Fibroblast of pulmonary artery (primary cell): ENCODE results near the gene FNDC4.
"Not testable (repeated sequence)": the region's sequence is repeated elsewhere in the genome, so short reads cannot be mapped to it uniquely, and the experiment has no call there.

ENCODE experiments used
- DNase-seq: peaks from one replicate; pipeline ENCODE4 v3.0.0-alpha.2; 2010; ENCODE audit warnings: low read depth
- H3K4me3 ChIP-seq: replicated peaks from 2 replicates; pipeline ENCODE4 v1.5.1; 2011; ENCODE audit warnings: low read depth, mild to moderate bottlenecking, control low read depth, low read length, moderate library complexity
- CTCF ChIP-seq: IDR thresholded peaks from 2 replicates; pipeline ENCODE4 v1.5.1; 2011; ENCODE audit warnings: mild to moderate bottlenecking, control low read depth, low read length, inconsistent platforms; ENCODE audit errors: missing control alignments

Gene FNDC4

GRCh38 chr2:27494944-27495554, at the start of gene FNDC4:
FNDC4 (minus strand) TSS chr2:27495200; CDS start chr2:27494679, 521 bp downstream.
- no peak for TF ChIP-seq CTCF
- H3K4me3 ChIP-seq, result peak within 1 kb of the TSS; percentile 69
- no peak for DNase-seq

- DNase-seq, result no peak
- TF ChIP-seq CTCF, result no peak
Observed at GRCh38 chr2:27544143-27544821, 49.3 kb upstream of the FNDC4 start.

GRCh38 chr2:27539649-27540048, 44.6 kb upstream of the FNDC4 start:
- H3K4me3 ChIP-seq, DNase-seq: not testable (repeated sequence)

More at GRCh38 chr2:27544143-27544821, 49.3 kb upstream of the FNDC4 start:
- H3K4me3 ChIP-seq, result no peak overlapping the region

- H3K4me3 ChIP-seq, DNase-seq: not testable (repeated sequence)
Observed at GRCh38 chr2:27538839-27539450, 43.9 kb upstream of the FNDC4 start.

GRCh38 chr2:27537287-27537686, 42.3 kb upstream of the FNDC4 start:
- no peak for TF ChIP-seq CTCF
- no peak for DNase-seq
- H3K4me3 ChIP-seq, result no peak overlapping the region

GRCh38 chr2:27531983-27532382, 37.0 kb upstream of the FNDC4 start:
- DNase-seq, result no peak
- TF ChIP-seq CTCF, result no peak
- no peak overlapping the region for H3K4me3 ChIP-seq

GRCh38 chr2:27527182-27527581, 32.2 kb upstream of the FNDC4 start:
- DNase-seq, result peak; percentile 13
- no peak overlapping the region for H3K4me3 ChIP-seq
- TF ChIP-seq CTCF, result no peak

GRCh38 chr2:27522400-27522945, 27.5 kb upstream of the FNDC4 start:
- H3K4me3 ChIP-seq, result no peak overlapping the region
- TF ChIP-seq CTCF, result no peak
- DNase-seq, result no peak
